Tibial nerve (tissue), 3 donors: ENCODE data around the gene KIAA0753.

Experiments used
- CTCF ChIP-seq, 5 experiments: fragments of 200-600 bp in 3 of 5; fragments of 450-650 bp in 2 of 5; sonication (generic) in 3 of 5; IDR thresholded peaks; one replicate each; pipeline ENCODE4 v1.5.1; 2016 to 2019; ENCODE audit warnings: antibody characterized with exemption in 5 of 5, mild to moderate bottlenecking in 3 of 5, moderate library complexity in 2 of 5
- POLR2A ChIP-seq, 2 donors: fragments of 450-650 bp; IDR thresholded peaks; one replicate each; pipeline ENCODE4 v1.6.1; 2017; ENCODE audit warnings: antibody characterized with exemption in 2 of 2, mild to moderate bottlenecking in 2 of 2, moderate library complexity in 2 of 2

GRCh38 chr17:6661464-6661848, 20.9 kb upstream of the KIAA0753 start:
- TF ChIP-seq CTCF (IDR thresholded peaks at IDR 0.05) (no peak), POLR2A (IDR thresholded peaks at IDR 0.05) (no peak)
